Progenitor cell of endocrine pancreas (in vitro differentiated cells): ENCODE measurements around the gene IGSF11. TPM values are rescaled to one million over a fixed set of nuclear protein-coding genes. Genes with fewer than 3 reads are reported as not detected.
"Not testable (repeated sequence)": the region's sequence is repeated elsewhere in the genome, so short reads cannot be mapped to it uniquely, and the experiment has no call there.

Experiments used
- DNase-seq: peaks from one replicate; pipeline ENCODE4 v3.0.0; 2021; ENCODE audit warnings: low spot score; ENCODE audit not compliant: unreplicated experiment
- H3K27ac Mint-ChIP-seq: 2 replicates; pipeline ENCODE4 v1.8.0; 2021; ENCODE audit warnings: mild to moderate bottlenecking, moderate library complexity, mixed read lengths
- H3K27me3 Mint-ChIP-seq: 2 replicates; pipeline ENCODE4 v1.8.0; 2021; ENCODE audit warnings: mixed read lengths
- H3K36me3 Mint-ChIP-seq: 2 replicates; pipeline ENCODE4 v1.8.0; 2022; ENCODE audit warnings: mixed read lengths; ENCODE audit not compliant: insufficient read depth
- H3K4me1 Mint-ChIP-seq: 2 replicates; pipeline ENCODE4 v1.8.0; 2021; ENCODE audit warnings: low read depth, mixed read lengths
- H3K4me3 Mint-ChIP-seq: 2 replicates; pipeline ENCODE4 v1.8.0; 2021; ENCODE audit warnings: low read depth, mild to moderate bottlenecking, moderate library complexity, mixed read lengths
- H3K9me3 Mint-ChIP-seq: 2 replicates; pipeline ENCODE4 v1.8.0; 2021; ENCODE audit warnings: low read depth, mixed read lengths
- total RNA-seq: library from RNA; stranded (reverse); gene quantifications from 2 replicates; pipeline ENCODE4 v1.2.1, GENCODE V29; 2021
- TF ChIP-seq, protein P1 (sequence below): fragments of 200-600 bp; sonication (generic); IDR thresholded peaks from one replicate; pipeline ENCODE4 v1.5.0; 2021; ENCODE audit warnings: antibody characterized with exemption, mild to moderate bottlenecking; ENCODE audit not compliant: unreplicated experiment

The IGSF11 gene
- total RNA-seq, 1 donor from 2014 or later = 2.2 TPM

DNA sequence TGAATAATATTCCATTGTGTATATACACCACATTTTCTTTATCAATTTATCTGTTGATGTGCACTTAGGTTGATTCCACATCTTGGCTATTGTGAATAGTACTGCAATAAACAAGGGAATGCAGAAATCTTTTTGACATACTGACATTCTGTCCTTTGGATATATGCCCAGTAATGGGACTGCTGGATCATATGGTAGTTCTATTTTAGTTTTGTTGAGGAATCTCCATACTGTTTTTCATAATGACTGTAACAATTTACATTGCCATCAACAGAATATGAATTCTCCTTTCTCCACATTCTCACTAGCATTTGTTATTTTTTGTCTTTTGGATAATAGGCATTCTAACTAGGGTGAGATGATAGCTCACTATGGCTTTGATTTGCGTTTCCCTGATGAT lies 174.7 kb downstream of the IGSF11 start:
- H3K4me3 Mint-ChIP-seq = no peak overlapping the region
- no peaks in the 10 kb centered on the region for H3K27me3 Mint-ChIP-seq
- peaks cover 15% of the 10 kb centered on the region for H3K9me3 Mint-ChIP-seq
- no peak for DNase-seq
- no peaks in the 10 kb centered on the region for H3K36me3 Mint-ChIP-seq
- H3K27ac Mint-ChIP-seq = no peak overlapping the region
- TF ChIP-seq, protein P1, sequence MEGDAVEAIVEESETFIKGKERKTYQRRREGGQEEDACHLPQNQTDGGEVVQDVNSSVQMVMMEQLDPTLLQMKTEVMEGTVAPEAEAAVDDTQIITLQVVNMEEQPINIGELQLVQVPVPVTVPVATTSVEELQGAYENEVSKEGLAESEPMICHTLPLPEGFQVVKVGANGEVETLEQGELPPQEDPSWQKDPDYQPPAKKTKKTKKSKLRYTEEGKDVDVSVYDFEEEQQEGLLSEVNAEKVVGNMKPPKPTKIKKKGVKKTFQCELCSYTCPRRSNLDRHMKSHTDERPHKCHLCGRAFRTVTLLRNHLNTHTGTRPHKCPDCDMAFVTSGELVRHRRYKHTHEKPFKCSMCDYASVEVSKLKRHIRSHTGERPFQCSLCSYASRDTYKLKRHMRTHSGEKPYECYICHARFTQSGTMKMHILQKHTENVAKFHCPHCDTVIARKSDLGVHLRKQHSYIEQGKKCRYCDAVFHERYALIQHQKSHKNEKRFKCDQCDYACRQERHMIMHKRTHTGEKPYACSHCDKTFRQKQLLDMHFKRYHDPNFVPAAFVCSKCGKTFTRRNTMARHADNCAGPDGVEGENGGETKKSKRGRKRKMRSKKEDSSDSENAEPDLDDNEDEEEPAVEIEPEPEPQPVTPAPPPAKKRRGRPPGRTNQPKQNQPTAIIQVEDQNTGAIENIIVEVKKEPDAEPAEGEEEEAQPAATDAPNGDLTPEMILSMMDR = no peak
- no peaks in the 10 kb centered on the region for H3K4me1 Mint-ChIP-seq

DNA sequence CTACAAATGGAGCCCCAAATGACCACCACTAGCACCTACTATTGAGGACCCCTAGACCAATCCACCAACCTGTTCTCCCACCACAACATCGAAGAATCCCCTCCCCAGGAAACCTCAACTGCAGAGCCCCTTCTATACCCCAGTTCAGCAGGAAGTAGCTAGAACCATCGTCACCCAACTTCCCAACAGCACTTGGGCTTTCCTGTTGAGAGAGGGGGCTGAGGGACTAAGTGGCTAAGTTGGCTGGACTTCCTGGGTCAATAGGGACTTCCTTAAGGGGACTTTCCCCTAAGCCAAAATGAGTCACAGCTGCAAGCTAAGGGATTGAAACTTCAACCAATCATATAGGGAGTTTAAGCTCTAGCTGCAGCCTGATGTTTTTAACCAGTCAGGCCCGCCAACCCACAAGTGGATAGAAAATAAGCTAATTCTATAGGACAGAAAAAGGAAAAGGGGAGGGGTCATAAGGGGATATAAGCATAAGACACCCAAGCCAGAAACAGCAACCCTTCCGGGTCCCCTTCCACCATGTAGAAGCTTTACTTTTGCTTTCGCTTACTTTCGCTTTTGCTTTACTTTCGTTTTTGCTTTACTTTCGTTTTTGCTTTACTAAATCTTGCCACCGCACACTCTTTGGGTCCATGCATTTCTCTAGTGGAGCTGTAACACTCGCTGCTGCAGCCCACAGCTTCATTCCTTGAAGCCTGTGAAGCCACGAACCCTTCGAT lies 183.0 kb downstream of the IGSF11 start:
- H3K36me3 Mint-ChIP-seq, H3K27me3 Mint-ChIP-seq, H3K27ac Mint-ChIP-seq, H3K9me3 Mint-ChIP-seq, H3K4me3 Mint-ChIP-seq, H3K4me1 Mint-ChIP-seq, DNase-seq: not testable (repeated sequence)

DNA sequence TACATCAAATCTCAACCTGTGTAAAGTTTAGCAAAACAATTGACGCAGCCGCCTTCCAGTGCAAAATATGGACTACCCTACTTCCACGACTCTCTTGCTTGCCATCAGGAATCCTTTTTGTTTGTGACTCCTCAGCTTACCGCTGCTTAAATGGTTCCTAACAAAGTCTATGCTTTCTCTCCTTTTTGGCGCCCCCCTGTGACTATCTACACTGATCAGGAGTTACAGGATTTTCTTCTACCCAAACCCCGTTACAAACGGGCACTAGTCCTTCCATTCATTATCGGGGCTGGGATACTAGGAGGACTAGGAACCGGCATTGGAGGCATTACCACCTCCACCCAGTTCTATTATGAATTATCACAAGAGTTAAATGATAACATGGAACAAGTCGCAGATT lies 184.0 kb downstream of the IGSF11 start:
- H3K4me3 Mint-ChIP-seq = no peak overlapping the region
- no peaks in the 10 kb centered on the region for H3K9me3 Mint-ChIP-seq
- no peaks in the 10 kb centered on the region for H3K27me3 Mint-ChIP-seq
- TF ChIP-seq, protein P1 = no peak
- H3K36me3 Mint-ChIP-seq = no peaks in the 10 kb centered on the region
- DNase-seq = no peak
- no peaks in the 10 kb centered on the region for H3K4me1 Mint-ChIP-seq
- no peak overlapping the region for H3K27ac Mint-ChIP-seq

Other genes with a start within 250 kb of the IGSF11 start
- not detected in 2 replicates for gene TEX55, start 111.3 kb upstream of the IGSF11 start, total RNA-seq
- 8.3 and 11.9 TPM in 2 replicates for gene UPK1B, start 138.8 kb upstream of the IGSF11 start, total RNA-seq
- gene B4GALT4, start 206.0 kb upstream of the IGSF11 start, total RNA-seq = 47.9 and 49.0 TPM in 2 replicates